A549 (cell line): ENCODE results near the gene GYS2. TPM values are rescaled to one million over a fixed set of nuclear protein-coding genes. Genes with fewer than 3 reads are reported as not detected.

Source experiments
- ATAC-seq, 2 experiments: fragments of 200-7000 bp in 1 of 2; fragments of >200 bp in 1 of 2; cut with Nextera tagmentation in 1 of 2; cut with Tn5 transposase in 1 of 2; 3 replicates each; pipeline versions ENCODE4 v1.8.0 to v1.9.1; 2018 to 2020; ENCODE audit warnings: mild to moderate bottlenecking in 1 of 2, moderate library complexity in 1 of 2
- CTCF ChIA-PET: fragments of 300-600 bp; sonication (Branson Sonifier 250); formaldehyde crosslinking; extraction: SDS; loops from one replicate; lab custom pipeline; 2021; ENCODE audit warnings: antibody characterized with exemption, inconsistent platforms; lab: Yijun Ruan, JAX
- POLR2A ChIA-PET: fragments of 350-600 bp; formaldehyde crosslinking; extraction: SDS; loops from one replicate; lab custom pipeline; 2021; ENCODE audit warnings: antibody characterized with exemption, inconsistent platforms; lab: Yijun Ruan, JAX
- DNase-seq, 2 experiments: peaks; one replicate each; pipeline versions ENCODE4 v3.0.0 to v3.0.0-alpha.2; 2011 to 2016; ENCODE audit warnings: low read depth in 1 of 2, low spot score in 1 of 2
- FAIRE-seq: peaks from 2 replicates; lab custom pipeline; 2011; peaks lifted over from hg19 to GRCh38; lab: Jason Lieb, UNC
- H3K27ac ChIP-seq, 2 experiments: fragments of >200 bp; sonication (Bioruptor Twin); formaldehyde crosslinking; 3 replicates each; pipeline ENCODE4 v1.5.1; 2016 to 2017
- H3K4me1 ChIP-seq: fragments of >200 bp; sonication (Bioruptor Twin); formaldehyde crosslinking; 3 replicates; pipeline ENCODE4 v1.6.1; 2016
- H3K4me2 ChIP-seq: fragments of >200 bp; sonication (Bioruptor Twin); formaldehyde crosslinking; 3 replicates; pipeline ENCODE4 v1.6.1; 2016
- H3K4me3 ChIP-seq: fragments of >200 bp; sonication (Bioruptor Twin); formaldehyde crosslinking; 3 replicates; pipeline ENCODE4 v1.5.1; 2016
- H3K9me3 ChIP-seq: fragments of >200 bp; sonication (Bioruptor Twin); formaldehyde crosslinking; 3 replicates; pipeline ENCODE4 v1.6.1; 2016
- CEBPB ChIP-seq, 2 experiments: fragments of >200 bp in 1 of 2; sonication (Bioruptor Twin) in 1 of 2; formaldehyde crosslinking in 1 of 2; IDR thresholded peaks; 2 replicates each; pipeline ENCODE4 v1.6.1; 2012 to 2016
- EP300 ChIP-seq, 2 experiments: fragments of >200 bp; sonication (Bioruptor Twin); formaldehyde crosslinking; IDR thresholded peaks; 2 replicates in 1 of 2; 3 replicates in 1 of 2; pipeline ENCODE4 v1.6.1; 2016 to 2017
- ESRRA ChIP-seq: fragments of 150-350 bp; IDR thresholded peaks from 2 replicates; pipeline ENCODE4 v1.6.1; 2014; ENCODE audit warnings: mild to moderate bottlenecking, low read length, borderline replicate concordance
- JUNB ChIP-seq: fragments of >200 bp; sonication (Bioruptor Twin); formaldehyde crosslinking; IDR thresholded peaks from 2 replicates; pipeline ENCODE4 v1.6.1; 2016
- NPAS2 ChIP-seq: fragments of 250-450 bp; sonication (Bioruptor Pico); IDR thresholded peaks from 2 replicates; pipeline ENCODE4 v1.8.0; 2022; ENCODE audit warnings: mild to moderate bottlenecking, moderate library complexity, borderline replicate concordance
- PHF8 ChIP-seq: fragments of 200-600 bp; sonication (generic); IDR thresholded peaks from 2 replicates; pipeline ENCODE4 v1.6.1; 2016; ENCODE audit warnings: low read depth, mild to moderate bottlenecking, antibody characterized with exemption, moderate library complexity, borderline replicate concordance
- RFX5 ChIP-seq: fragments of 450-650 bp; IDR thresholded peaks from 2 replicates; pipeline ENCODE4 v1.7.1; 2014; ENCODE audit warnings: antibody characterized with exemption, mild to moderate bottlenecking, moderate library complexity
- ZC3H11A ChIP-seq: fragments of 450-650 bp; IDR thresholded peaks from 2 replicates; pipeline ENCODE4 v1.6.1; 2014; ENCODE audit warnings: antibody characterized with exemption, mild to moderate bottlenecking
- ZFP36 ChIP-seq: fragments of 450-650 bp; IDR thresholded peaks from 2 replicates; pipeline ENCODE4 v1.6.1; 2014; ENCODE audit warnings: borderline replicate concordance; ENCODE audit not compliant: partially characterized antibody
- ZSCAN20 ChIP-seq: fragments of 250-450 bp; sonication (Bioruptor Pico); IDR thresholded peaks from 2 replicates; pipeline ENCODE4 v1.8.0; 2022; ENCODE audit warnings: mild to moderate bottlenecking, moderate library complexity
- WGBS: methylation state at CpG from one replicate; pipeline ENCODE4 v1.1.6; 2017; ENCODE audit errors: missing lambda C conversion rate; 5-methylcytosine and 5-hydroxymethylcytosine counted together
- polyA plus RNA-seq, 4 experiments: library from polyadenylated mRNA; depleted of rRNA in 3 of 4; stranded (reverse); fragments of >200 nt; fragmentation: RNase III in 1 of 4; extraction: RNeasy Plus Mini Kit Qiagen cat#74134 plus additional on column Dnase treatment in 1 of 4; gene quantifications; 2 replicates in 3 of 4; 3 replicates in 1 of 4; pipeline ENCODE4 v1.2.3, GENCODE V29; 2011 to 2017
- TF ChIP-seq, protein P1 (sequence below): fragments of 250-450 bp; sonication (Bioruptor Pico); IDR thresholded peaks from 2 replicates; pipeline ENCODE4 v1.5.0; 2021; ENCODE audit warnings: mild to moderate bottlenecking, moderate library complexity, borderline replicate concordance
- TF ChIP-seq, protein P2 (sequence below): IDR thresholded peaks from 2 replicates; pipeline ENCODE4 v1.6.1; 2012
- TF ChIP-seq, protein P3 (sequence below): fragments of 200-600 bp; sonication (generic); IDR thresholded peaks from 2 replicates; pipeline ENCODE4 v1.6.1; 2016; ENCODE audit warnings: antibody characterized with exemption, mild to moderate bottlenecking, moderate library complexity

The GYS2 gene
- polyA plus RNA-seq, 2 of the 4 experiments (the other 2 are of a cell fraction), result 0.19 TPM; not detected in 1

DNA sequence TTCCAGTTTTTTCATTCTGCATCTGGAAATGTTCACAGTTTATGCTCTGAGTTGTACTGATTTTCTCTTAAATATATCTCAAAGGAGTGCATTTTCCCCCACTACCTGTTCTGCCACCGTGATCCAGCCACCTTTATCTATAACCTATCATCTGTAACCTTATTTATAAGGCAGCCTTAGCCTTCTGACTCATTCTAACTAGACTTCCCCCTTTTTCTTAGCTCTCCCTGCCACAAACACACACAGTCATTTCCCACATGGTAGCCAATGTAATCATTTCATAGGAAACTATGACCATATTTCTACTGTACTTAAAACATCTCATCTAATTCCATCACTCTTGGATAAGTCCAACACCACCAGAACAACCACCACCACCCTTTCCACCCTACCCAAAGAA lies 10.8 kb upstream of the GYS2 start:
- Histone ChIP-seq H3K9me3 (no peaks in the 10 kb centered on the region), H3K4me2 (no peak overlapping the region), H3K27ac (no peak overlapping the region), H3K4me1 (peaks cover 6% of the 10 kb centered on the region; the same call in 1 of the 3 replicates), H3K4me3 (no peak overlapping the region)
- no peak for TF ChIP-seq ZSCAN20 (CRISPR knock-in tag)
- TF ChIP-seq ZFP36, result no peak
- TF ChIP-seq, protein P1, sequence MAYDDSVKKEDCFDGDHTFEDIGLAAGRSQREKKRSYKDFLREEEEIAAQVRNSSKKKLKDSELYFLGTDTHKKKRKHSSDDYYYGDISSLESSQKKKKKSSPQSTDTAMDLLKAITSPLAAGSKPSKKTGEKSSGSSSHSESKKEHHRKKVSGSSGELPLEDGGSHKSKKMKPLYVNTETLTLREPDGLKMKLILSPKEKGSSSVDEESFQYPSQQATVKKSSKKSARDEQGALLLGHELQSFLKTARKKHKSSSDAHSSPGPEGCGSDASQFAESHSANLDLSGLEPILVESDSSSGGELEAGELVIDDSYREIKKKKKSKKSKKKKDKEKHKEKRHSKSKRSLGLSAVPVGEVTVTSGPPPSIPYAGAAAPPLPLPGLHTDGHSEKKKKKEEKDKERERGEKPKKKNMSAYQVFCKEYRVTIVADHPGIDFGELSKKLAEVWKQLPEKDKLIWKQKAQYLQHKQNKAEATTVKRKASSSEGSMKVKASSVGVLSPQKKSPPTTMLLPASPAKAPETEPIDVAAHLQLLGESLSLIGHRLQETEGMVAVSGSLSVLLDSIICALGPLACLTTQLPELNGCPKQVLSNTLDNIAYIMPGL (CRISPR knock-in tag), result no peak
- TF ChIP-seq, protein P2, sequence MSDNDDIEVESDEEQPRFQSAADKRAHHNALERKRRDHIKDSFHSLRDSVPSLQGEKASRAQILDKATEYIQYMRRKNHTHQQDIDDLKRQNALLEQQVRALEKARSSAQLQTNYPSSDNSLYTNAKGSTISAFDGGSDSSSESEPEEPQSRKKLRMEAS, result no peak
- no peak for ATAC-seq
- WGBS, result 76% methylated on average over 1 of the region's 1 CpG
- ChIA-PET POLR2A (no interaction called here), CTCF (interaction anchor here (1.1 kb wide), 1 partner anchor 65 kb away, joined by 4 read pairs; no protein-coding TSS in a partner anchor)
- no peak for DNase-seq
- FAIRE-seq, result no peak

DNA sequence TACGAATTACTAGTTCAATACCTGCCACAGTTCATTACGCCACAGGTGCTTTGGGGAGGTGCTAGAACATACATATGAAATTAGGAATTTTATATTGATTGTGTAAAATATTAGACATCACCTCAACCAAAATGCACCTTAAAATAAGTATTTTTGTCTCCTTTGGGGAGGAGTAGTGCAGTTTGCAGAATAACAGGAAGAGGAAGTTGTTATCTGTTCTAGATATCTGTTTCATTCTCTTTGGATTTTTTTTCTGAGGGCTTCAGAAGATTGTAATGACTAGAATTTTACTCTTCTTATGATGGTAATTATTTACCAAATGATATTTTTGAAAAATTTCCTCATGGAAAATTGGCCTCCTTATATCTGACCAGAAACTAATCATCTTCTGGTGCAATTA lies 9.9 kb upstream of the GYS2 start:
- H3K4me3 ChIP-seq, result no peak overlapping the region
- ATAC-seq (no peak), FAIRE-seq (peak; percentile 13), DNase-seq (no peak)
- CTCF ChIA-PET, result interaction anchor here (1.5 kb wide), 1 partner anchor 66 kb away, joined by 6 read pairs; no protein-coding TSS in a partner anchor
- H3K4me2 ChIP-seq, result peak overlapping the region; percentile 9; the same call in 1 of the 3 replicates
- TF ChIP-seq ZC3H11A (no peak), JUNB (no peak), ESRRA (no peak), ZSCAN20 (CRISPR knock-in tag) (no peak), EP300 (IDR thresholded peaks at IDR 0.05) (no peak), NPAS2 (CRISPR knock-in tag) (no peak), RFX5 (no peak), CEBPB (IDR thresholded peaks at IDR 0.05) (no peak)
- TF ChIP-seq, protein P3, sequence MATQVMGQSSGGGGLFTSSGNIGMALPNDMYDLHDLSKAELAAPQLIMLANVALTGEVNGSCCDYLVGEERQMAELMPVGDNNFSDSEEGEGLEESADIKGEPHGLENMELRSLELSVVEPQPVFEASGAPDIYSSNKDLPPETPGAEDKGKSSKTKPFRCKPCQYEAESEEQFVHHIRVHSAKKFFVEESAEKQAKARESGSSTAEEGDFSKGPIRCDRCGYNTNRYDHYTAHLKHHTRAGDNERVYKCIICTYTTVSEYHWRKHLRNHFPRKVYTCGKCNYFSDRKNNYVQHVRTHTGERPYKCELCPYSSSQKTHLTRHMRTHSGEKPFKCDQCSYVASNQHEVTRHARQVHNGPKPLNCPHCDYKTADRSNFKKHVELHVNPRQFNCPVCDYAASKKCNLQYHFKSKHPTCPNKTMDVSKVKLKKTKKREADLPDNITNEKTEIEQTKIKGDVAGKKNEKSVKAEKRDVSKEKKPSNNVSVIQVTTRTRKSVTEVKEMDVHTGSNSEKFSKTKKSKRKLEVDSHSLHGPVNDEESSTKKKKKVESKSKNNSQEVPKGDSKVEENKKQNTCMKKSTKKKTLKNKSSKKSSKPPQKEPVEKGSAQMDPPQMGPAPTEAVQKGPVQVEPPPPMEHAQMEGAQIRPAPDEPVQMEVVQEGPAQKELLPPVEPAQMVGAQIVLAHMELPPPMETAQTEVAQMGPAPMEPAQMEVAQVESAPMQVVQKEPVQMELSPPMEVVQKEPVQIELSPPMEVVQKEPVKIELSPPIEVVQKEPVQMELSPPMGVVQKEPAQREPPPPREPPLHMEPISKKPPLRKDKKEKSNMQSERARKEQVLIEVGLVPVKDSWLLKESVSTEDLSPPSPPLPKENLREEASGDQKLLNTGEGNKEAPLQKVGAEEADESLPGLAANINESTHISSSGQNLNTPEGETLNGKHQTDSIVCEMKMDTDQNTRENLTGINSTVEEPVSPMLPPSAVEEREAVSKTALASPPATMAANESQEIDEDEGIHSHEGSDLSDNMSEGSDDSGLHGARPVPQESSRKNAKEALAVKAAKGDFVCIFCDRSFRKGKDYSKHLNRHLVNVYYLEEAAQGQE, result no peak
- no peak overlapping the region; a peak in 1 of 6 replicates for H3K27ac ChIP-seq
- WGBS, result 92% methylated on average over 2 of the region's 2 CpGs
- no peaks in the 10 kb centered on the region for H3K9me3 ChIP-seq
- peaks cover 6% of the 10 kb centered on the region; the same call in 1 of the 3 replicates for H3K4me1 ChIP-seq
- POLR2A ChIA-PET, result no interaction called here

DNA sequence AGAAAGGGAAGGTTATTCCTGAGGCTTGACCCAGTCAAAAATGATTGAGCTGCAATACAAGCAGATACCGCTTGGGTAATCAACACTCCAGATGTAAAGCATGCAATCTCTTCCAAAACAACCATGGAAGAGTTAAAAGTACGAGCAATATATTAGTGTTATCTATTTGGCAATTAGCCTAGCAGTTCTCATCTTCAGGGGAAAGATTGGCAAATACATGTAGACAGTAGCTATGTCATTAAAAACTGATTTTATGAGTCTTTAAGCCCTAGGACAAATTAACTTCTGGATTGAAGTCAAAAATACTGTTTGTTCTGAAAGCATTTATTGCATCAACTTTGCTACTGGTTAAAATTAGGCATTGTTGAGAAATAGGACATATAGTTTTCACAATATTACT lies 9.3 kb upstream of the GYS2 start:
- ChIA-PET CTCF (interaction anchor here (1.3 to 1.5 kb wide), 3 partner anchors 43 to 66 kb away, joined by 3 to 6 read pairs (median 3); partner anchors contain the start of gene LDHB), POLR2A (no interaction called here)
- WGBS, result 22% methylated on average over 2 of the region's 2 CpGs

DNA sequence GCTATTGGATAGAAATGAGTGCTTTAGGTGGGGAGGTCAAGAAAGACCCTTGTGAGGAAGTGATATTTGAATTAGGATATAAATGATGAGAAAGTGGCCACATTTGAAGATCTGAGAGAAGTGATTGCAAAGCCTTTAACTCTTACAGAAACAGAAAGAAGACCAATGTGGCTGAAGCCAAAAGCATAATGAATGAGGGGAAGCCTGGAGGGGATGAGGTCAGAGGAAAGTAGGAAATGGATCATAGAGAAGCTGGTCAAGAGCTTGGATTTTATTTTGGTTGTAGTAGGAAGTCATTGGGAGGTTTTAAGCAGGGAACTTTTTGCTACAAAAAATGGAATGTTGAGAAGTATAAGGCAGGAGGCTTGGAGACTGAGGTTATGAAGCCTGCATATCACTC lies 3.5 kb upstream of the GYS2 start:
- FAIRE-seq (no peak), DNase-seq (no peak), ATAC-seq (no peak)
- POLR2A ChIA-PET, result no interaction called here
- Histone ChIP-seq H3K4me1 (0 out of 3 replicates have a peak, but pooled peaks cover 3% of the 10 kb centered on the region), H3K4me2 (no peak overlapping the region), H3K9me3 (no peaks in the 10 kb centered on the region), H3K27ac (no peak overlapping the region; a peak in 1 of 6 replicates), H3K4me3 (no peak overlapping the region)
- CTCF ChIA-PET, result interaction anchor here (0.6 to 4.9 kb wide), 7 partner anchors 10 to 84 kb away, joined by 3 to 45 read pairs (median 3); no protein-coding TSS in a partner anchor
- TF ChIP-seq JUNB, result no peak
- TF ChIP-seq, all 56 proteins: peak for 0

More for the DNA sequence above, 9.3 kb upstream of the GYS2 start:
- H3K27ac ChIP-seq, result no peak overlapping the region; a peak in 1 of 6 replicates
- no peaks in the 10 kb centered on the region for H3K9me3 ChIP-seq
- TF ChIP-seq CEBPB (IDR thresholded peaks at IDR 0.05) (peak in 1 of 2 experiments; percentile 44; a peak in 1 of 4 replicates), PHF8 (no peak)
- peak in 1 of 2 experiments; percentile 72; a peak in 3 of 6 replicates for ATAC-seq
- H3K4me1 ChIP-seq, result peaks cover 6% of the 10 kb centered on the region; the same call in 1 of the 3 replicates
- no peak overlapping the region for H3K4me3 ChIP-seq
- FAIRE-seq, result no peak
- H3K4me2 ChIP-seq, result peak overlapping the region; percentile 9; the same call in 1 of the 3 replicates
- DNase-seq, result peak in 1 of 2 experiments; percentile 22
